Mesenteric fat pad (tissue), 1 donor: ENCODE measurements around the gene PSTPIP2. TPM values are rescaled to one million over a fixed set of nuclear protein-coding genes. Genes with fewer than 3 reads are reported as not detected.

Experiments used
- DNase-seq: peaks from one replicate; pipeline ENCODE4 v3.0.0-alpha.2; 2020; ENCODE audit warnings: low spot score
- total RNA-seq: library from RNA; stranded (reverse); fragmentation: NEBNext Ultra II Directional; extraction: Animal tissue kit (Norgen Biotek cat#: 25700); gene quantifications from one replicate; pipeline ENCODE4 v1.2.1, GENCODE V29; 2021
- donor health status: DM: yes; HTN: yes; CAD: no.

PSTPIP2 gene
- total RNA-seq, 1 donor from 2014 or later: 8.8 TPM

GRCh38 chr18:45938488-45938935 is 133.5 kb downstream of the PSTPIP2 start:
- no peak for DNase-seq

GRCh38 chr18:45935591-45936335 is 136.3 kb downstream of the PSTPIP2 start:
- DNase-seq: no peak

Other genes with a start within 250 kb of the PSTPIP2 start
- 0.32 TPM for gene SIGLEC15, start 246.6 kb downstream of the PSTPIP2 start, total RNA-seq
- 22.8 TPM for gene EPG5, start 104.9 kb downstream of the PSTPIP2 start, total RNA-seq
- gene ATP5F1A, start 26.0 kb upstream of the PSTPIP2 start, total RNA-seq: 303 TPM
- gene HAUS1, start 32.1 kb upstream of the PSTPIP2 start, total RNA-seq: 13.0 TPM